8988T (cell line): ENCODE data around the gene MUSTN1.

Source experiments
- DNase-seq: peaks from one replicate; pipeline ENCODE4 v3.0.0; 2011

MUSTN1 gene

DNA sequence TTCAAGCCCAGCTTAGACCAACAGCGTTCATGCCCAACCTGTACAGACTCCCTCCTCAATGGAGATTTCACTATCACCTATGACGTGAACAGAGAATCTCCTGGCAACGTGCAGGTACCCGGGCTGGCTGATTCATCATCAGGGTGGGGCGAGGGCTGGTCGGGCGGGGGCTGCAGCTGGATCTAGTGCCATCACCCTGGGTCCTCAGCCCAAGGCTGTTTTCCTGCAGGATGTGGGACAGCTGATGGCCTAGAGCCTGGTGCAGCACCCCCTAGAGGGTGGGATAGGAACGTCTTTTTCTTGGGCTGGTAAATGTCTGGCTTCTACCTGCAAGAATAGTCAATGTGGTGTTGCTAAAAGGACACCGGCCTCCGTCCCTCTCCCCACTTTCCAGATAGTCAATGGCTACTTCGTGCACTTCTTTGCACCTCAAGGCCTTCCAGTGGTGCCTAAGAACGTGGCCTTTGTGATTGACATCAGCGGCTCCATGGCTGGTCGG lies 35.8 kb downstream of the MUSTN1 start:
- peak; percentile 90 for DNase-seq

DNA sequence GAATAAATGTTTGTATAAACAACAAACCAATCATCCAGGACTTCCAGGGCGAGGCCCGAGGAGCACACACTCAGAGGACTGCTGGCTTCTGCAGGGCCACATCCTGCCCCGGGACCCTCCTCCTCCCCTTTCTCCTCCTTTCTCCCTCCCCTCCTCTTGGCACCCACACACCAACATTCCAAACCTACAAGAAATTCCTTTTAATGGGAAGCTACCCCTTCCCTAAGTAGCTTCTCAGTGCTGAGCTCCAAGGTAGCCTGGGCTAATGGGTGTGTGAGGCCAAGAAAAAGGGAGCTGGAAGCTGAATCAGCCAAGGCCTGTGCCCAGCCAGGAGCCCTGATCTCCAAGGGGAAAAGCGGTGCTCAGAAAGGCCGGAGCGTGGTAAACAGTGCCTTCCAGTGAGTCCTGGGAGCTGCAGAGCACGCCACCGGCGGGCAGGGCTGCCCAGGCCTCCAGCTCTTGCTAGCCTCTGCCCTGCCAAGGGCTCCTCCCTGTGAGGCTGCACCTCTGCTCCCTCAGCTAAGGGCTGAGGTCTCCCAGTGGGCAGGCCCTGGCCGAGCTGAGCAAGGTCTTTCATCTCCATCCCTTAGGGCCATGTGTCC lies 36.3 kb downstream of the MUSTN1 start:
- DNase-seq: no peak

- no peak for DNase-seq
Measured at GRCh38 chr3:52796411-52796810, 38.4 kb downstream of the MUSTN1 start.

DNA sequence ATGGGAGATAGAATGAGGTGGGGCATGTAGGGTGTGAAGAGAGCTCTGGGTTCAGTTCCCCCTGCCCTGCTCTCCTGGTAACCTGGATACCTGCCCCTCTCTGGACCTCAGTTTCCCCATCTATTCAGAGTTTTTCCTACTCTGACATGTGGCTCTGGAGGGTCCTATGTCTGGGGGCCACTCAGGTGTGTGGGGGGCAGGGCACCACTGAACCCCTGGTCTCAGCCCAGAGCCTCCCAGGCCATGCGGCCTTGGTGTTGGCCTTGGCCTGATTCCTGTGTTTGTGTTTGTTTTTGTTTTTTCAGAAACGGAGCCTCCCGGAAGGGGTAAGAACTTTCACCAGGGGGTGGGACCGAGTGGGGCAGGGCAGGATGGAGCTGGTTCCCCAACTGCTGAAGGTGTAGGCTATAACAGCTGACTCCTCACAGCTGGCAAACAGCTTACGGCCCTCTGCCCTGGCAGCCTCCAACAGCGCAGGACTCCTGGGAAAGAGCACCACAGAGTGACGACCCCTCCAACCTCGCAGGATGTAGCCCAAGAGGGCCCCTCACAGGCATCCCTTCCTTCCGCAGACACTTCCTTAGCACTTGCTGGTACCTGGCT lies 39.4 kb downstream of the MUSTN1 start:
- no peak for DNase-seq

- no peak for DNase-seq
Measured at GRCh38 chr3:52794612-52795099, 40.2 kb downstream of the MUSTN1 start, which contains the start of gene ITIH3. Gene ITIH3 (plus strand): TSS chr3:52794796. CDS start chr3:52794804, 8 bp downstream.

GRCh38 chr3:52793702-52794611 lies 40.9 kb downstream of the MUSTN1 start:
- DNase-seq: no peak

GRCh38 chr3:52792961-52793695 lies 41.7 kb downstream of the MUSTN1 start:
- DNase-seq: no peak

DNA sequence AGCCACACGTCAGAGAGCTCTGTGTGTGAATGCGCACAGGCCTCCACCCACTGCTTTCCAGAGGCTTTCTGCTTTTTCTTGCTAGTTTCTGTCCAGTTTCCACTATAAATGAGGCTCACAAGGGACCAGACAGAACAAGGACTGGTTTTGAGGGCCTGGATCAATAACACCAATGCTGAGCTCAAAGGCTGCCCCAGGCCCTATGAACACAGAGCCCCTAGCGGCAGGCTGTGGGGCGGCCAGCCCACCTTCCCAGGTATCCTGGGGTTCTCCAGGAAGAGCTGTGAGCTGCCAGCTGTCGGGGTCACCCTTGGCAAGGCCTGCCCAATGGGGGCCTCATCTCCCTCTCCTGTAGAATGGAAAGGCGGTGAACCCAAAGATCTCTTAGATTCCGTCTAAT lies 42.4 kb downstream of the MUSTN1 start:
- peak; percentile 79 for DNase-seq

DNA sequence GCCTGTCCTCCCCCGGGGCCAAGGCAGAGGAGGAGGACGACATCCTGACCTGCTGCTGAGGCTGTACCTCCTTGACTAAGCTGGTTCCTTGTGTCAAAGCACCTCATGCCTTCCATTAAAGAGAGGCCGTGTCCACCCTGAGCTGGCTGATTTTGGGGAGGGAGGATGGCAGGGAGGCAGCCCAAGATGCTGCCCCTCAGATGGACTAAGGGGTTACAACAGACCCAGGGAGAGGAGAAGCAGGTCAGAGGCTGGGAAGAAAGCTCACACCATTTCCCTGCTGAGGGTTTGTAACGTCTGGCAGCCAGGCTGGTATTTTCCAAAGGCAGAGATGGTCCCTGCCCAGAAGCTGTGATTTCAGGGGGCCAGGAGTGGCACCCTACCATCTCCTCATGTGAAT lies 42.9 kb downstream of the MUSTN1 start:
- DNase-seq: no peak

GRCh38 chr3:52791366-52791765 lies 43.5 kb downstream of the MUSTN1 start:
- DNase-seq: no peak

DNA sequence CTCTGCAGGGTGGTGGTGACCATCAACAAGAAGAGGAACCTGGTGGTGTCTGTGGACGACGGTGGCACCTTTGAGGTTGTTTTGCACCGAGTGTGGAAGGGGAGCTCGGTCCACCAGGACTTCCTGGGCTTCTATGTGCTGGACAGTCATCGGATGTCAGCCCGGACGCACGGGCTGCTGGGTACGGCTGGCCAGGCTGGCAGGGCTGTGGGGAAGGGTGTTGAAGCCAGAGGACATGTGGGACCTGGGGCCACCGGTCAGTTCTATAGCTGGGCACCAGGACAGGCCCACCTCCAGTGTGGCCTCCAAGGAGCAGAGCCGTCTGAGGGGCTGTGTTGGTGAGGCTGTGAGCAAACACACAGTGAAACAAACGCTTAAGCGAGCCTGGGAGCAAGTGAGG lies 44.1 kb downstream of the MUSTN1 start:
- DNase-seq: no peak

GRCh38 chr3:52790337-52790736 lies 44.5 kb downstream of the MUSTN1 start:
- DNase-seq: no peak

GRCh38 chr3:52789746-52790040 lies 45.1 kb downstream of the MUSTN1 start:
- no peak for DNase-seq

DNA sequence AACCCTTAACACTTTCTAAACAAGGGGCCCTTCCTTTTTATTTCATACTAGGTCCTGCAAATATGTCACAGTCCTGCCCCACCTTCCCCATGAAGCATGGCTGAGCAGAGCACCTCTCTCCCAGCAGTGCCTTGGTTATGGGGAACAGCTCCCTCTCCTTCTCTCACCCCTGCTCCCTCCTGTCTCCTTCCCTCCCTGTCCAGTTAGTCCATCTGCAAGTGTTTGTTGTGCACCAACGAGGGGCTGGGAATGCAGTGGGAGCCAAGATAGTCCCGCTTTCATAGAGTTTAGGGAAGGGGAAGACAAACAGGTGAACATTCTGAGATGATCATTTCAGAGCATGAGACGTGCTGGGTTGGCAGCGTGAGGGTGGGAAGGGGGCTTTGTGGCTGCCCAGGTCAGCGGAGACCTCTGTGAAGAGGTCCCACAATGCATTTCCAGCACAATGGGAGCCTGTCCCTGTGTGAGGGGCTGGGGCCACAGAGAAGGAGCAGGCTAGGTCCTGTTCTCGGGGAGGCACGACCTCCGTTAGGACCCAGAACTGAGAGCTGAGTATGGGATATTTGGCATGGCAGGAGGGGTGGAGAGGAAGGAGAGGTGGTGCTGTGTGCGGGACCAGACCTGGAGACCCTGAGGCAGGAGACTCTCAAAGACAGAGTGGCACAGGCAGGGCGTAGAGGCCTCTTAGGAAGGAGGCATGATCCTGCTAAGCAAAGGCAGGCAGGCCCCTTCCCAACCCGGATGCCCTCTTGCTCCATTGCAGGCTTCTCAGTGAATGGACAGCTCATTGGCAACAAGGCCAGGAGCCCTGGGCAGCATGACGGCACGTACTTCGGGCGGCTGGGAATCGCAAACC lies 45.7 kb downstream of the MUSTN1 start:
- no peak for DNase-seq

GRCh38 chr3:52787672-52788625 lies 46.9 kb downstream of the MUSTN1 start:
- no peak for DNase-seq

GRCh38 chr3:52787246-52787645 lies 47.6 kb downstream of the MUSTN1 start:
- DNase-seq: no peak

DNA sequence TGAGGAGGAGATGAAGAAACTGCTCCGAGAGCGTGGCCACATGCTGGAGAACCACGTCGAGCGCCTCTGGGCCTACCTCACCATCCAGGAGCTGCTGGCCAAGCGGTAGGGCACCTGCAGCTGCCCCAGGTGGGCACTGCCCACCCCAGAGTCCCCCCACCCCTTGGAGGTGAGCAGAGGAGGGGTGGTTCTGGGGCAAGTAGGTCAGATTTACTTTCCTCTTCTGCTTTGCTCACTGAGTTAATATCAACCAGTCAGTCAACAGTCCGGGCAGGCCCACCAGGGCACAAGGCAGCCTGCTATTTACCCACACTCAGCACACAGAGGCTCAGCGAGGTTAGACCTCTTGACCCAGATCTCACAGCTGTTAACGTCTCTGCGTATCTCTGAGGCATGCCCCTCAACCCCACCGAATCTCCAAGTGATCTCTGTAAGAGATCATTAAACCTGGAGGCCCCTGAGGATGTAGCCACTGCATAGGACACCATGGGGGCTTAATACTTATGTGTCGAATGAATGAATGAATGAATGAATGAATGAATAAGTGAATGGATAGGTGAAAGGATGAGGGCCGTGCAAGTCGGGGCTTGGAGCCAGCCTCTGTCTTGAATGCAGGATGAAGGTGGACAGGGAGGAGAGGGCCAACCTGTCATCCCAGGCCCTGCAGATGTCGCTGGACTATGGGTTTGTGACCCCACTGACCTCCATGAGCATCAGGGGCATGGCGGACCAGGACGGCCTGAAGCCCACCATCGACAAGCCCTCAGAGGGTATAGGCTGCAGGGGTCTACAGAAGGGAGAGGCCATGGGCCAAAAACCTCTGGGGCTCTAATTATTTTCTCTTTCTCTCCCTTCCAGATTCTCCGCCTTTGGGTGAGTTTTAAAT lies 48.2 kb downstream of the MUSTN1 start:
- no peak for DNase-seq

GRCh38 chr3:52784931-52785590 lies 49.8 kb downstream of the MUSTN1 start:
- DNase-seq: no peak

GRCh38 chr3:52784021-52784621 lies 50.7 kb downstream of the MUSTN1 start:
- no peak for DNase-seq
